ENCODE measurements around the gene MRAS.
"Not testable (repeated sequence)": the region's sequence is repeated elsewhere in the genome, so short reads cannot be mapped to it uniquely, and the experiment has no call there.

The MRAS gene

GRCh38 chr3:138443521-138444503 is 95.4 kb downstream of the MRAS start:
- Histone ChIP-seq H3K36me3 (ENCODE audit: insufficient read depth, low read length) (no peaks in the 10 kb centered on the region), H3K9me3 (ENCODE audit: low read length) (no peaks in the 10 kb centered on the region), H2AFZ (ENCODE audit: low read depth, low read length) (no peak overlapping the region), H3K4me3 (ENCODE audit: low read length) (no peak overlapping the region), H3K27me3 (ENCODE audit: insufficient read depth, low read length) (peaks cover 31% of the 10 kb centered on the region), H3K4me1 (ENCODE audit: insufficient read depth, low read length) (peaks cover 5% of the 10 kb centered on the region)

GRCh38 chr3:138445236-138445635 is 96.9 kb downstream of the MRAS start:
- Histone ChIP-seq H3K4me1 (ENCODE audit: insufficient read depth, low read length) (peaks cover 5% of the 10 kb centered on the region), H3K27me3 (ENCODE audit: insufficient read depth, low read length) (peaks cover 23% of the 10 kb centered on the region), H3K9me3 (ENCODE audit: low read length) (no peaks in the 10 kb centered on the region), H3K36me3 (ENCODE audit: insufficient read depth, low read length) (no peaks in the 10 kb centered on the region), H2AFZ (ENCODE audit: low read depth, low read length) (no peak overlapping the region), H3K4me3 (ENCODE audit: low read length) (no peak overlapping the region)

DNA sequence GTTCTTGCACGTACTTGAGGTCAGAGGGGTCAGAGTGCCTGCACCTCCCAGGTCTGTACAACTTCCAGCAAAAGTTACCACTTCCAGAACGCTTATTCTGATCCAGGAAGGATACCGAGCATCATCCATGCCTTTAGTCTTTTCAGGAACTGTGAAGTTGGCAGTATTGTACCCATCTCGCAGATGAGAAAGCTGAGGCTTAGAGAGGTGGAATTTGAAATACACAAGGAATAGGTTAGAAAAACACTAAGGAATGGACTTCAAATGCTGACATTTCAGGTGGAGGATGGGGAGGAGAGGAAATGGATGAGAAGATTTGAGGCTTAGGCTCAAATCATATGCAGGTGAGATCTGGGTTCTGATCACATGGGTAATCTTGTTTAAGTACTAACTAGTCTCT is 97.3 kb downstream of the MRAS start:
- no peaks in the 10 kb centered on the region for H3K9me3 ChIP-seq (ENCODE audit: low read length)
- no peaks in the 10 kb centered on the region for H3K36me3 ChIP-seq (ENCODE audit: insufficient read depth, low read length)
- peaks cover 22% of the 10 kb centered on the region for H3K27me3 ChIP-seq (ENCODE audit: insufficient read depth, low read length)
- no peak overlapping the region for H3K4me3 ChIP-seq (ENCODE audit: low read length)
- peaks cover 5% of the 10 kb centered on the region for H3K4me1 ChIP-seq (ENCODE audit: insufficient read depth, low read length)
- H2AFZ ChIP-seq (ENCODE audit: low read depth, low read length), result no peak overlapping the region

DNA sequence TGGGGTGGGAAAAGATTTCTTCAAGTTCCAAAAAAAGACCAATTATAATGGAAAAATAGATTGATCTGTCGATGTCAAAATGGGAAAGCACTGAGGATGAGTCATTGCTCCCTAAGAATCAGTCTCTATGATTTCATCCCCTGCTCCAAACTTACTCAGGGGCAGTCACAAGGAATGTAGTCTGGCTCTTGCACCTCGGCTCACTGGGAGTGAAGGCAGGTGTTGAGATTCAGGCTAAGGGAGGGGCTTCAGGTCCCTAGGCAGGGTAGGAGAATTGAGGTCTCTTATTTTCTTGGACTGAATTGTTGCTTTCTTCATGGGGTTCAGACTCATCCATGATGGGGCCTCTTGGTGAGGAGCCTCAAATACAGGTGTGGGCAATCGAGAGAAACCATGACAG is 100.3 kb downstream of the MRAS start:
- no peak overlapping the region for H3K4me3 ChIP-seq (ENCODE audit: low read length)
- no peaks in the 10 kb centered on the region for H3K36me3 ChIP-seq (ENCODE audit: insufficient read depth, low read length)
- H3K9me3 ChIP-seq (ENCODE audit: low read length), result no peaks in the 10 kb centered on the region
- no peaks in the 10 kb centered on the region for H3K4me1 ChIP-seq (ENCODE audit: insufficient read depth, low read length)
- no peak overlapping the region for H2AFZ ChIP-seq (ENCODE audit: low read depth, low read length)
- peaks cover 11% of the 10 kb centered on the region for H3K27me3 ChIP-seq (ENCODE audit: insufficient read depth, low read length)

- Histone ChIP-seq H2AFZ (ENCODE audit: low read depth, low read length) (no peak overlapping the region), H3K4me3 (ENCODE audit: low read length) (no peak overlapping the region), H3K4me1 (ENCODE audit: insufficient read depth, low read length) (no peaks in the 10 kb centered on the region), H3K27me3 (ENCODE audit: insufficient read depth, low read length) (peaks cover 7% of the 10 kb centered on the region), H3K9me3 (ENCODE audit: low read length) (no peaks in the 10 kb centered on the region), H3K36me3 (ENCODE audit: insufficient read depth, low read length) (no peaks in the 10 kb centered on the region)
These were observed 101.1 kb downstream of the MRAS start for GRCh38 chr3:138449490-138449889.

GRCh38 chr3:138450181-138450580 is 101.8 kb downstream of the MRAS start:
- Histone ChIP-seq H3K4me3 (ENCODE audit: low read length) (no peak overlapping the region), H3K4me1 (ENCODE audit: insufficient read depth, low read length) (no peaks in the 10 kb centered on the region), H3K36me3 (ENCODE audit: insufficient read depth, low read length) (no peaks in the 10 kb centered on the region)

GRCh38 chr3:138450704-138451424 is 102.5 kb downstream of the MRAS start:
- Histone ChIP-seq H3K27me3 (ENCODE audit: insufficient read depth, low read length) (peaks cover 7% of the 10 kb centered on the region), H2AFZ (ENCODE audit: low read depth, low read length) (no peak overlapping the region), H3K9me3 (ENCODE audit: low read length) (no peaks in the 10 kb centered on the region), H3K4me3 (ENCODE audit: low read length) (no peak overlapping the region), H3K36me3 (ENCODE audit: insufficient read depth, low read length) (no peaks in the 10 kb centered on the region), H3K4me1 (ENCODE audit: insufficient read depth, low read length) (no peaks in the 10 kb centered on the region)

More at GRCh38 chr3:138450181-138450580, 101.8 kb downstream of the MRAS start:
- no peaks in the 10 kb centered on the region for H3K9me3 ChIP-seq (ENCODE audit: low read length)
- peaks cover 7% of the 10 kb centered on the region for H3K27me3 ChIP-seq (ENCODE audit: insufficient read depth, low read length)
- no peak overlapping the region for H2AFZ ChIP-seq (ENCODE audit: low read depth, low read length)

- Histone ChIP-seq H3K4me3 (ENCODE audit: low read length) (no peak overlapping the region), H3K36me3 (ENCODE audit: insufficient read depth, low read length) (no peaks in the 10 kb centered on the region), H3K9me3 (ENCODE audit: low read length) (no peaks in the 10 kb centered on the region), H2AFZ (ENCODE audit: low read depth, low read length) (no peak overlapping the region), H3K27me3 (ENCODE audit: insufficient read depth, low read length) (peaks cover 7% of the 10 kb centered on the region), H3K4me1 (ENCODE audit: insufficient read depth, low read length) (no peaks in the 10 kb centered on the region)
These were observed 103.3 kb downstream of the MRAS start for GRCh38 chr3:138451595-138452162.

DNA sequence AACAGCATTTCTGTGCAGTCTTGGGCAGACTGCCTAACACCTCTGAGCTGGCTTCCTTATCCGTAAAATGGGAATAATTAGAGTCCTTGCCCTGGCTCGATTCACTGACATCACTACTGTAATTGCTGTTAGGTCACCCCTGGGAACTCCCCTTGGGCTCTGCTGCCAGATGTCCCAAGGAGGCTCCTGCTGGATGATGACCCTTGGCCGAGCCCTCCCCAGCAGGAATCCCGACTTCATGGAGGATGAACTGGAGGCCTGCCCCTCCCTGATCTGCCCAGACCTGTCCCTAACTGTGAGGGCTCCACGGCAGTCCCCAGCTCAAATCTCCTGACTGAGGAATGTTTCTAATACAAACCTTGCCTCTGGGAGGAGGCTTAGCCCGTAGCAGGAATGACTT is 104.1 kb downstream of the MRAS start:
- Histone ChIP-seq H3K4me1 (ENCODE audit: insufficient read depth, low read length) (peaks cover 3% of the 10 kb centered on the region), H3K27me3 (ENCODE audit: insufficient read depth, low read length) (peaks cover 7% of the 10 kb centered on the region), H2AFZ (ENCODE audit: low read depth, low read length) (no peak overlapping the region), H3K4me3 (ENCODE audit: low read length) (no peak overlapping the region), H3K36me3 (ENCODE audit: insufficient read depth, low read length) (no peaks in the 10 kb centered on the region), H3K9me3 (ENCODE audit: low read length) (no peaks in the 10 kb centered on the region)

DNA sequence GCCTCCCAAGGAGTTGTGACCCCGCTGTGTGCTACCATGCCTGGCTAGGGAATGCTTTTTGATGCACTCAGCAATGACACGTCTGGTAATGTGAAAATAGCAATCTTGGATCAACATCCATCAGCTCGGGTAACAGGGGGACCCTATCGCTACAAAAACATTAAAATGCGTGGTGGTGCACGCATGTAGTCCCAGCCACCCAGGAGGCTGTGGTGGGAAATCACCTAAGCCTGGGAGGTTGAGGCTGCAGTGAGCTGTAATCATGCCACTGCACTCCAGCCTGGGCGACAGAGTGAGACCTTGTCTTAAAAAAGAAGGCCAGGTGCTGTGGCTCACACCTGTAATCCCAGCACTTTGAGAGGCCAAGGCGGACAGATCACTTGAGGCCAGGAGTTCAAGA is 105.6 kb downstream of the MRAS start:
- not testable (repeated sequence) for H3K27me3 ChIP-seq (ENCODE audit: insufficient read depth, low read length); H3K36me3 ChIP-seq (ENCODE audit: insufficient read depth, low read length); H3K4me3 ChIP-seq (ENCODE audit: low read length); H2AFZ ChIP-seq (ENCODE audit: low read depth, low read length); H3K9me3 ChIP-seq (ENCODE audit: low read length); H3K4me1 ChIP-seq (ENCODE audit: insufficient read depth, low read length)
